Tongue (tissue), 3 donors: Measurements from ENCODE around the gene TRMT13. TPM values are rescaled to one million over a fixed set of nuclear protein-coding genes. Genes with fewer than 3 reads are reported as not detected.
"Not testable (repeated sequence)": the region's sequence is repeated elsewhere in the genome, so short reads cannot be mapped to it uniquely, and the experiment has no call there.

Experiments used
- DNase-seq: peaks from one replicate; pipeline ENCODE4 v3.0.0-alpha.2; 2015
- small RNA-seq: library from RNA; depleted of rRNA; stranded (forward); fragments of <200 nt; gene quantifications from one replicate; pipeline ENCODE3, GENCODE V24; 2014; ENCODE audit warnings: low replicate concordance
- total RNA-seq: library from RNA; depleted of rRNA; stranded (reverse); fragments of >200 nt; gene quantifications from one replicate; pipeline ENCODE4 v1.2.3, GENCODE V29; 2014

The TRMT13 gene
- total RNA-seq, 1 donor from 2014 or later: 32.6 TPM

- peak; percentile 55 for DNase-seq
These were observed 31.3 kb downstream of the TRMT13 start for GRCh38 chr1:100164216-100164615.

DNA sequence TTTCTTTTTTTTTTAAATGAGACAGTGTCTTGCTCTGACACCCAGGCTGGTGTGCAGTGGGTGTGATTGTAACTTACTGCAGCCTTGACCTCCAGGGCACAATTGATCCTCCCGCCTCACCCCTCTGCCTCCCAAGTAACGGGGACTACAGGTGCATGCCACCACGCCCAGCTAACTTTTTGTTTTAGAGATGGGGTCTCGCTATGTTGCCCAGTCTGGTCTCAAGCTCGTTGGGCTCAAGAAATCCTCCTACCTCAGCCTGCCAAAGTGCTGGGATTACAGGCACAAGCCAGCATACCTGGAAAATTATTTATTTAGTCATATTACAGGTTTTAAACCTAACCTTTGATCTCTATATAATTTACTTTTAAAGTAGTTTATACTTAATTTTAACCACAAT lies 31.7 kb downstream of the TRMT13 start:
- DNase-seq: no peak

- DNase-seq: no peak
These were observed 35.1 kb downstream of the TRMT13 start for GRCh38 chr1:100168051-100168450.

- DNase-seq: no peak
These were observed 44.5 kb downstream of the TRMT13 start for GRCh38 chr1:100177295-100178041.

DNA sequence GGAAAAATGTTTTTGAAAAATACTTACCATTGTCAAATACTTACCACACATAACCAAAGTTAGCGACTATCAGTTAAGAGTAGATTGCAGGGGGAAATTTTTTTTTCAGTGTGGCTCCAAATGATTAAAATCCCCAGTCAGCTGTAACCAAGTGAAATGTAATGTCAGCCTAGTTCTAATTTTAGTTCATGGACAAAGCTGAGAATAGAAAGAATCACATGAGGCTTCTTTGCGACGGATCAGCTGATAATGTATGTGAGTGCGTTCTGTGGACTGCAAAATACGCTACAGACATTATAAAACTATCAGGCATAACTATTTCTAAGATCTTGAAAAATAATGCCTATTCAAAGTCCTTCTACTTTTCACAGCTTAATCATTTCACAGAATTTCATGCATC lies 45.1 kb downstream of the TRMT13 start, which contains the start of gene LRRC39:
Gene LRRC39, minus strand, starts transcription at position 166 of the 400 bp plus-strand sequence. CDS start 9,740 bp downstream, outside the sequence.
- DNase-seq: peak; percentile 45

- DNase-seq: no peak
These were observed 50.4 kb downstream of the TRMT13 start for GRCh38 chr1:100183370-100183769.

GRCh38 chr1:100184536-100184935 lies 51.6 kb downstream of the TRMT13 start:
- no peak for DNase-seq

DNA sequence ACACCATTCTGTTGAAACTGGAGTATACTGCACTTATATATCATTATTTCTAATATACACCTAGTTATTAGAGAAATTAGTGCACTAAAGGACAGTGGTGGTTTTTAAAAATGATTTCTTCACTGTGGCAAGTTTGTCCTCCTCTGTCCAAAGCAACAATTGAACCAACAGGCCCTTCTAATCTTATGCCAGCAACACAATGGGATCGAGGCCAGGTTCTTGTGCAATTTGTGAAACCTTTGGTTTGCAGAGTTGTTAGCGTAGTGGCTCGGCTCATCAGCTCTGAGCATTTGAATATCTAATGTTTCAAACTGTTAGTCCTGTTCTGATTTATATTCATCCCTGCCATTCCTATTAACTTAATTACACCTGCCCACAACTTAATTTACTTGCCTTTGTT lies 54.9 kb downstream of the TRMT13 start:
- peak; percentile 24 for DNase-seq

DNA sequence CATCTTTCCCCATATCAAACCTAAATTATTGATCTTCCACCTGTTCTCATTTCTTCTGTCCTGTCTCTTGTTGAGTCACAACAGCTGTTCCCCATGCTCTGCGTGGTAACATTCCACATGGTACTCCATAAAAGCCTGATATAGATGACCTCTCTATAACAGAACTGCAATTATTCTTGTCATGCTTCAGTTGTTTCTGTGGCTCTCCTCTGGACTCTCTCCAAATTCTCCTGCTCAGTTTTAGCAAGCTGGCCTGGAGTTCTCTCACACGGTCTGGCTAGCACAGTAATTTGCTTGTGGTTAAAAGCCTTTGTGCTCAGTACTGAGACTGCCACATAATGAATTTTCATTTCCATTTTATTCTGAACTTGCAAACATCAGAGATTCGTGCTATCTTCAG lies 55.7 kb downstream of the TRMT13 start:
- peak; percentile 81 for DNase-seq

DNA sequence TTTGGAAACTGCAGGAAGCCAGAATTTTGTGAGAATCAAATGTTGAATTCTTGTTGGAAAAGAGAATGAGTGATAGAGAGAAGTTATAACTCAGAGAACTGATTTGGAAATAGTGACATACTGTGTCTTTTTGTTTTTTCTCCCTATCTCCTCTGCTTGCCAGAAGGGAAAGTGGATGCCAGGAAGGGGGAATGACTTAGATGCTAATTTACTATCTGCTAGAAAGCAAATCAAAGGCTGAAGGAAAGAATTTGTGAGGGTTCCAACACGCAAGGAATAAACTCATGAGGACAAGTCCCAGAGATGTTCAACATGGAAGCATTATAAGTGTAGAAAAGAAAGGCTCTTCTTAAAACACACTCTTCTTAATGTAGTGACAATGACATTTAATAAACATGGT lies 65.6 kb downstream of the TRMT13 start:
- no peak for DNase-seq

DNA sequence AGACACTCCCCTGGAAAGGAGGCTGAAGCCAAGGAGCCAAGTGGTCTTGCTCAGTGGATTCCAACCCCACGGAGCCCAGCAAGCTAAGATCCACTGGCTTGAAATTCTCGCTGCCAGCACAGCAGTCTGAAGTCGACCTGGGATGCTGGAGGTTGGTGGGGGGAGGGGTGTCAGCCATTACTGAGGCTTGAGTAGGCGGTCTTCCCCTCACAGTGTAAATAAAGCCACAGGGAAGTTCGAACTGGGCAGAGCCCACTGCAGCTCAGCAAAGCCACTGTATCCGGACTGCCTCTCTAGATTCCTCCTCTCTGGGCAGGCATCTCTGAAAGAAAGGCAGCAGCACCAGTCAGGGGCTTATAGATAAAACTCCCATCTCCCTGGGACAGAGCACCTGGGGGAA lies 67.1 kb downstream of the TRMT13 start:
- DNase-seq: not testable (repeated sequence)

Small RNA genes within 50 kb of the gene (small RNA-seq; reads per million reads assigned to genes)
- not detected for gene AC093019.1
- not detected for gene RPL23AP90

Other genes with a start within 250 kb of the TRMT13 start
- 40.1 TPM for gene SLC35A3, start 163.2 kb upstream of the TRMT13 start, total RNA-seq
- gene SASS6, start 233 bp upstream of the TRMT13 start, total RNA-seq: 3.9 TPM
- 132 TPM for gene LRRC39, start 45.1 kb downstream of the TRMT13 start, total RNA-seq
- 11.0 TPM for gene DBT, start 116.7 kb downstream of the TRMT13 start, total RNA-seq
- 30.6 TPM for gene RTCA, start 133.1 kb downstream of the TRMT13 start, total RNA-seq
- gene CDC14A, start 219.3 kb downstream of the TRMT13 start, total RNA-seq: 12.8 TPM